HG02759 (cell line): ENCODE data around the gene APELA.

Experiments
- ATAC-seq: cut with Tn5 transposase; IDR thresholded peaks from one replicate; pipeline ENCODE4 v1.9.1; 2021; ENCODE audit warnings: mild to moderate bottlenecking, moderate library complexity; ENCODE audit not compliant: unreplicated experiment

APELA gene, protein sequence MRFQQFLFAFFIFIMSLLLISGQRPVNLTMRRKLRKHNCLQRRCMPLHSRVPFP

DNA sequence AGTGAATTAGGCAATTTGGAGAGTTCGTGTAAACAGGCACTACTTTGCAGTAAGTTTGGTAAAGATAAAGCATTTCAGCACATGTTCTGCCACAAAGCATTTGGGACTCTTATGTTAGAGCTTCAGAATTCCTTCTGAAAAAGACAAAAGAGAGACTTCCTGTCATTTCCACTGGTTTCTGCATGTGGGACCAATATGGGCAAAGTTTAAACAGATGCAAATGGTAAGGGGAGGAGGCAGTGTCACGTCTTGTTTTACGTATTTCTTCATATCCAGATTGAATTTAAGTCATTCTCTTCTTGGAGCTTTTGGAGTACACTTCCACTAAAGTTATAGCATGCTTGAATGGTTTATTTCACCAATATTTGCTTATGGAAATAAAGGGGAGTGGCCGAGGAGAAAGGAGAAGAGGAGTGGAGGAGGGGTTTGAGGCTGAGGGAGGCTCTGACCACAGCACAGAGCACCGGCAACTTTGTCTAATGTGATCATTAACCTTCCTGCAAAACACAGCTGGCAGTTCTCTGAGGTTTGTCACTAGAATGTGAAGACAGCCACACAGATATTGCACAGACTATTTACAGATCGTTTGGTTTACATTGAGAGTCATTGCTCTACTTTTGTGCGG lies at the start of gene APELA:
Gene APELA (plus strand): TSS at position 479 of the 625 bp plus-strand sequence. CDS start 154 bp downstream, outside the sequence.
- ATAC-seq = peak; percentile 100

- ATAC-seq = no peak
These were observed 48.0 kb upstream of the APELA start for GRCh38 chr4:164828955-164829354.

GRCh38 chr4:164846566-164846965 lies 30.4 kb upstream of the APELA start:
- no peak for ATAC-seq

DNA sequence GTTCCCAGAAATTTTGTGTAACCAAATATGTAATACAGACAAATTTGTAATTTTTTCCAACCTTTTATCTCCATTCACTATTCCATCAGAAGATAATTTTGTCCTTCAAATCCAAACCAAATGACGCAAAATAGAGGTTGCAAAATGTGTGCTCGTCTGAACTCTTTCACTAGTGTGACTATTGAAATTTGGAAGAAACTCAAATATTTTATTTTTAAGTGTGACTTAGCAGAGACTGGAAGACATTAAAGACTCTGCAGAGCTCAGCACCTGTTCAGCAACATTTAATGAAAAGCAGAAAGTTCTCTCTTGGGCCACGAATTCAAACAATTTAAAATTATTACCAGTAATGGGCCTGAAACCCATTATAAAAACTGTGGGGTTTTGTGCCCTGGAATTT lies 30.0 kb upstream of the APELA start:
- ATAC-seq = no peak

DNA sequence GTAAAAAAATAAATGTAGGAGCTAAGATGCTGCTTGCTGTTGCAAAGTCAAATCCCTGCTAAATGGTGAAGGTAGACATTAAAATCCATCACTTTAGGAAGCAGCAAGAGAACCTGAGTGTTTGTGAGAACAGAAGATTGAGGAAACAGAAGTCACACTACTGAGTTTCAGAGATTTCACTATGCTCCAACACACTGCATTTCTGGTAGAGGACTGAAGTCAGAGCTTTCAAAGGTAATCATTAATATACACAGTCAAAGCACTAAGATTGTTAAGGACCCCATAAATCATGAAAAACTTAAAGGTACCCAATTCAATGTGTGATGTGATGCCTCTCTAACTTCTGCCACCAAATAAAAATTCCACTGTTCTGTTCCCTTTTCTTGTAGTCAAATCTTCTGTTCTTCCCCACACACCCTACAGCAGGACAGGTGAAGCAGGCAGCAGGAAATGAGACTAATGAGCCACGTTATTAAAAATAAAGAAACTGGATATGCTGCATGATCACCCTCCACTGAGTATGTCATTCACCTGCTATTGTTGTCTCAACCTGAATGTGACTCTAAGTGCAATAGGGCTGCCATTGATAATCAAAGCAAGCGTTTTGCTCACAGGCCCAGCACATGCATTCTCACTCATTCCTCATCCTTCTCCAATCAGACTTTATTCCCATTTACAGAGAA lies 28.9 kb upstream of the APELA start:
- peak; percentile 80 for ATAC-seq

DNA sequence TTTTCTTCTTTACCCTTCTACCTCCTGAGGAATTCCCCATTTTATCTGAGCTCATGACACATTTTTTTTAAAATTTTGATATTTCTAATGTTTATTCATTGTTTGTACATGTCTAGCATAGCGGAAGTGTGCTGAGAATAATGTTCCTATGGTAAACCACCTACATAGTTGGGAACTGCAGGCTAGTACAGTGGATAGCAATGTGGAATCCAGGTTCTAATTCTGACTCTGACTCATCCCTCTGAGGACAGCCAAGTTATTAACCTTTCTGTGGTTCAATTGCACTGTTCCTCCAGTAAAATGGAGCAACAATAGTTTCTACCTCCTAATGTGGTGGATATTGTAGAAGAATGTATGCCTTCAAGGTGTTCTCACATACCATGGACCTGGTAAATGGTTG lies 20.6 kb upstream of the APELA start:
- ATAC-seq = no peak

DNA sequence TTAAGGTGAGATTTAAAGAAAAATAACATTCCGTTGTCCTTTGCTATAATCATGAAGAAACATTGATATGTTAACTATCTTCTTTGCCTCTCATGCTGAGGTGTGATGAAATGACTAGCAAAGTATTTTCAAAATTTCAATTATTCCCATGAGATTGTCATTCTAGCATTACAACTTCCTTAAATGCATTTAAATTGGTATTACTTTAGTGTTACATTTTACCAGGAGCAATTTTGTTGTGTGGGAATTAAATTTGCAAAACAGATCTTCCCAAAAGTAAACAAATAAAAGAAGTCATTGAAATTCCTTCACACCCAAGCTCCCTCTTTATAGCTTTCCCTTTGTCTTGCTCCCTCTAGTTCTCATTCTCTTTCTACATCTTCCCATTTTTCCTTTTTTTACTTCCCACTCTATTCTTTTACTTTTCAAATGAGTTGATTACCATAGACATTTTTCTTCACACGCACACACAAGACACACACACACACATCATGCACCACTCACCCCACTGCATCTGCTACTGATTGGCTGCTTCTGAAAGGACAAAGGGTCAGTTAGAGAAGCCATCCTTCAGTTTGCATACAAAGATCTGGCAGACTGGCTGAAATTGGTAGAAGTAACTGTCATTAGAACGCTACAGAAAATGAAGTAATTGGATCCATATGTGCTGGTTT lies 10.0 kb upstream of the APELA start:
- peak; percentile 78 for ATAC-seq

GRCh38 chr4:164871673-164872072 lies 5.3 kb upstream of the APELA start:
- no peak for ATAC-seq

- ATAC-seq = no peak
These were observed 4.5 kb upstream of the APELA start for GRCh38 chr4:164872481-164872880.

GRCh38 chr4:164874789-164875188 lies 2.2 kb upstream of the APELA start:
- no peak for ATAC-seq

- ATAC-seq = no peak
These were observed 3.7 kb downstream of the APELA start for GRCh38 chr4:164880489-164881262.

DNA sequence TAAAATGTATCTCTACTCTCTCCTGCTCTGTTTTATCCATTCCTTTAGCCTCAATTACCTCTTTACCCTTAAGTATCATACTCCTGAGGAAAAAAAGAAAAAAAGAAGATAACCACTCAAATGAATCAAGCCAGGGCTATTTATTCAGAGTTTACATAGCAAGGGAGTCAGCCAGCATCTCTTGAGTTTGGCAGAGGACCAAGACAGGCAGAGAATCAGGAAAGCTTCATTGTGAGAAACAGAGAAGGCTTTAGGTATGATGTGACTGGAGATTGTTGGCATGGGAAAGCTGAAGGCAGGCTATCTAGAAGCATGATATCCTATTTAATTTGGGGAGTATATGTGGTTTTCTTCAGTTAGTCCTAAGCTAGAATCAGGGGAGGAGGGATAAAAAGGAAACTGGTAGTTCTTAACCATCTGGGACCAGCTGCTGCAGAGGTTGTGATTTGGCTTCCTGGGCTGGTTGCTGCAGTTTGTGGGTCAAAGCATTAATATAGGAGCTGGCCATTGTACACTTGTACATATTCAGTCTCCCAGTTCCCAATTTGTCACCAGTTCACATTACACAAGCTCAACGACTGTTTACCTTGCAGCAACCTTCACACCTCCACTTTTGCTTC lies 11.2 kb downstream of the APELA start:
- ATAC-seq = peak; percentile 41

DNA sequence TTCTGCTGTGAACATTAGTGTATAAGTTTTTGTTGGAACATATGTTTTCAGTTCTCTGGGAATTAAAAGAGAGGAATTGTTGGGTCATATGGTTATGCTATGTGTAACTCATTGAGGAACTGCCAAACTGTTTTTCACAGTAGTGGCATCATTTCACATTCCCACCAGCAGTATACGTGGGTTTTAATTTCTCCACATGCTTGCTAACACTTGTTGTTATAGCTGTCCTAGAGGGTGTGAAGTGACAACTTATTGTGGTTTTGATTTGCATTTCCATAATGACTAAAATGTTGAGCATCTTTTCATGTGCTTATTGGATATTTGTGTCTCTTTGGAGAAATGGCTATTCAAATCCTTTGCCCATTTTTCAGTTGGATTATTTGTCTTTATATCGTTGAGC lies 13.7 kb downstream of the APELA start:
- ATAC-seq = no peak

GRCh38 chr4:164892018-164892417 lies 15.0 kb downstream of the APELA start:
- ATAC-seq = peak; percentile 82

DNA sequence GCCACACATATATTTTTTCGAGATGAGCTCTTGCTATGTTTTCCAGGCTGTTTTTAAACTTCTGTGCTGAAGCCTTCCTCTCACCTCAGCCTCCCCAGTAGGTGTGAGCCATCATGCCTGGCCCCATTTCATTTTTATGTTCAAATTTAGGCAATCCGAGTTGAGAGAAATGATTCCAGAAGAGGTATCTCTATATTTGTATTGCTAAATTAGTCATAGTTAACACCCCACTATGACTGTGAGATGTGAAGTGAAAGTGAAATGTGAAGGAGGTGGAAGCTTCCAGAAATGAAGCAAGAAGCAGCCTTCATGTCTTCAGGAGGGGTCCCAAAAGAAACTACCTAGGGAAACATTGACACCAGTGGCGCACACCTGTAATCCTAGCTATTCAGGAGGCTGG lies 17.7 kb downstream of the APELA start:
- peak; percentile 59 for ATAC-seq

DNA sequence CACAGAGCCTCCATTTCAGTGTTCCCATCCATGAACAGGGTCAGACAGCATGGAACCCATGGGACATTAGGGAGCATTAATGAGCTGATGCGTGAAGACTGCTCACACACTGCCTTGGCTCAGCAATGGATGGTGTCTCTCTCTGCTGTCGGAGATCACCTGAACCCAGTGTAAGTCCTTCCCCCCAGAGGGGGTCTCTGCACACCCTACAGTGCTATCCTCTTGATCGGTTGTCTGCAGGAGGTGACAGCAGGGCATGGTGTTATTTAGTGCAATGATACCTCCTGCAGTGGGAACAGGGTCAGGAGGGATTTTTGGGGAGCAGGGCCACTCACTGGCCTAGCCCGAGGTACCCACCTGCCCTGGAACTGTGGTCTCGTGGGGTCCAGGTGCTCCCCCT lies 25.6 kb downstream of the APELA start:
- no peak for ATAC-seq

DNA sequence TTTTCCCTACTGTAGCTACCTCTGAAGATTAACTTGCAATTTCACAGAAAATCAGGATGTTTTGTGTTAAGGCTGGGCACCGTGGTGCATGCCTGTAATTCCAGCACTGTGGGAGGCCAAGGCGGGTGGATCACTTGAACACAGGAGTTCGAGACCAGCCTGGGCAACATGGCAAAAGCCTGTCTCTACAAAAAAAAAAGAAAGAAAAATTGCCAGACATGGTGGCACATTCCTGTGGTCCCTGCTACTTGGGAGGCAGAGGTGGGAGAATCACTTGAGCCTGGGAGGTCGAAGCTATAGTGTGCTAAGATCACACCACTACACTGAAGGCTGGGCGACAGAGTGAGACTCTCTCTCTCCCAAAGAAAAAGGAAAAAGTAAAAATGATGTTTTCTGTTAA lies 27.4 kb downstream of the APELA start:
- no peak for ATAC-seq

GRCh38 chr4:164904941-164905340 lies 28.0 kb downstream of the APELA start:
- no peak for ATAC-seq

GRCh38 chr4:164906368-164906767 lies 29.4 kb downstream of the APELA start:
- ATAC-seq = no peak

GRCh38 chr4:164913506-164913905 lies 36.5 kb downstream of the APELA start:
- peak; percentile 68 for ATAC-seq

DNA sequence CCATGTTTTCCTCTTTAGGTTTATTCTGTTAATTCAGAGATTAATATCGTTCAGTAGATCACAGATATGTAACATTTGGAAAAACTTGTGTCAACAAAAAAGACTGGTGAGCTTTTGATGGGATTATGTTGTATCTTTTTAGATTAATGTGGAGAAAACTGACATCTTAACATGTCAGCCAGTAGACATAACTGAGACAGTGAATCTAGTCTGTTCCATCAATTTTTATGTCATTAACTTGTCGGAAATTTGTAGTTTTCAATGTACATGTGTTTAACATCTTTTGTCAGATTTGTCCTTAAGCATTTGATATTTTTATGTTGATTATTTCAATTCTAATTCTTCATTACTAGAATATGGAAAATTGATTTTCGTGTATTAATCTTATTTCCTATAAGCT lies 42.0 kb downstream of the APELA start:
- no peak for ATAC-seq
